A549 (cell line): ENCODE data around the gene CIAO3. TPM values are rescaled to one million over a fixed set of nuclear protein-coding genes. Genes with fewer than 3 reads are reported as not detected.

Source experiments
- ATAC-seq, 2 experiments: fragments of 200-7000 bp in 1 of 2; fragments of >200 bp in 1 of 2; cut with Nextera tagmentation in 1 of 2; cut with Tn5 transposase in 1 of 2; 3 replicates each; pipeline versions ENCODE4 v1.8.0 to v1.9.1; 2018 to 2020; ENCODE audit warnings: mild to moderate bottlenecking in 1 of 2, moderate library complexity in 1 of 2
- CTCF ChIA-PET: fragments of 300-600 bp; sonication (Branson Sonifier 250); formaldehyde crosslinking; extraction: SDS; loops from one replicate; lab custom pipeline; 2021; ENCODE audit warnings: antibody characterized with exemption, inconsistent platforms; lab: Yijun Ruan, JAX
- POLR2A ChIA-PET: fragments of 350-600 bp; formaldehyde crosslinking; extraction: SDS; loops from one replicate; lab custom pipeline; 2021; ENCODE audit warnings: antibody characterized with exemption, inconsistent platforms; lab: Yijun Ruan, JAX
- DNase-seq, 2 experiments: peaks; one replicate each; pipeline versions ENCODE4 v3.0.0 to v3.0.0-alpha.2; 2011 to 2016; ENCODE audit warnings: low read depth in 1 of 2, low spot score in 1 of 2
- FAIRE-seq: peaks from 2 replicates; lab custom pipeline; 2011; peaks lifted over from hg19 to GRCh38; lab: Jason Lieb, UNC
- H3K27ac ChIP-seq, 2 experiments: fragments of >200 bp; sonication (Bioruptor Twin); formaldehyde crosslinking; 3 replicates each; pipeline ENCODE4 v1.5.1; 2016 to 2017
- H3K4me1 ChIP-seq: fragments of >200 bp; sonication (Bioruptor Twin); formaldehyde crosslinking; 3 replicates; pipeline ENCODE4 v1.6.1; 2016
- H3K4me2 ChIP-seq: fragments of >200 bp; sonication (Bioruptor Twin); formaldehyde crosslinking; 3 replicates; pipeline ENCODE4 v1.6.1; 2016
- H3K4me3 ChIP-seq: fragments of >200 bp; sonication (Bioruptor Twin); formaldehyde crosslinking; 3 replicates; pipeline ENCODE4 v1.5.1; 2016
- H3K9me3 ChIP-seq: fragments of >200 bp; sonication (Bioruptor Twin); formaldehyde crosslinking; 3 replicates; pipeline ENCODE4 v1.6.1; 2016
- BHLHE40 ChIP-seq: IDR thresholded peaks from 2 replicates; pipeline ENCODE4 v1.6.1; 2012; ENCODE audit warnings: low read depth, low read length, inconsistent platforms
- CBX2 ChIP-seq: fragments of 200-600 bp; sonication (generic); IDR thresholded peaks from 2 replicates; pipeline ENCODE4 v1.6.1; 2016; ENCODE audit warnings: low read depth, mild to moderate bottlenecking, borderline replicate concordance
- CEBPB ChIP-seq, 2 experiments: fragments of >200 bp in 1 of 2; sonication (Bioruptor Twin) in 1 of 2; formaldehyde crosslinking in 1 of 2; IDR thresholded peaks; 2 replicates each; pipeline ENCODE4 v1.6.1; 2012 to 2016
- CHD2 ChIP-seq: fragments of 150-350 bp; IDR thresholded peaks from 2 replicates; pipeline ENCODE4 v1.6.1; 2014; ENCODE audit warnings: low read length; ENCODE audit not compliant: partially characterized antibody
- CHD4 ChIP-seq: fragments of 200-600 bp; sonication (generic); IDR thresholded peaks from 2 replicates; pipeline ENCODE4 v1.6.1; 2016; ENCODE audit warnings: antibody characterized with exemption, mild to moderate bottlenecking, borderline replicate concordance
- EP300 ChIP-seq, 2 experiments: fragments of >200 bp; sonication (Bioruptor Twin); formaldehyde crosslinking; IDR thresholded peaks; 2 replicates in 1 of 2; 3 replicates in 1 of 2; pipeline ENCODE4 v1.6.1; 2016 to 2017
- ESRRA ChIP-seq: fragments of 150-350 bp; IDR thresholded peaks from 2 replicates; pipeline ENCODE4 v1.6.1; 2014; ENCODE audit warnings: mild to moderate bottlenecking, low read length, borderline replicate concordance
- HOXA7 ChIP-seq: fragments of 250-450 bp; sonication (Bioruptor Pico); IDR thresholded peaks from 2 replicates; pipeline ENCODE4 v1.5.0; 2020; ENCODE audit warnings: mild to moderate bottlenecking, moderate library complexity
- HOXB13 ChIP-seq: fragments of 250-450 bp; sonication (Bioruptor Pico); IDR thresholded peaks from 2 replicates; pipeline ENCODE4 v1.5.0; 2020; ENCODE audit warnings: low read depth, mild to moderate bottlenecking, moderate library complexity
- HOXB5 ChIP-seq: fragments of 250-450 bp; sonication (Bioruptor Pico); IDR thresholded peaks from 2 replicates; pipeline ENCODE4 v1.5.0; 2020; ENCODE audit warnings: mild to moderate bottlenecking, moderate library complexity
- JUN ChIP-seq, 2 experiments: fragments of >200 bp; sonication (Bioruptor Twin); formaldehyde crosslinking; IDR thresholded peaks; 2 replicates in 1 of 2; 3 replicates in 1 of 2; pipeline ENCODE4 v1.6.1; 2016 to 2017
- KDM1A ChIP-seq: fragments of 200-600 bp; sonication (generic); IDR thresholded peaks from 2 replicates; pipeline ENCODE4 v1.6.1; 2016; ENCODE audit warnings: low read depth, mild to moderate bottlenecking
- KDM5A ChIP-seq: fragments of 200-600 bp; sonication (generic); IDR thresholded peaks from 2 replicates; pipeline ENCODE4 v1.6.1; 2016; ENCODE audit warnings: antibody characterized with exemption, mild to moderate bottlenecking
- MYC ChIP-seq: IDR thresholded peaks from 2 replicates; pipeline ENCODE4 v1.6.1; 2012; ENCODE audit warnings: mild to moderate bottlenecking, inconsistent platforms, low read length, improper control_type of control experiment, borderline replicate concordance
- PBX3 ChIP-seq: IDR thresholded peaks from 2 replicates; pipeline ENCODE4 v1.6.1; 2012
- PHF8 ChIP-seq: fragments of 200-600 bp; sonication (generic); IDR thresholded peaks from 2 replicates; pipeline ENCODE4 v1.6.1; 2016; ENCODE audit warnings: low read depth, mild to moderate bottlenecking, antibody characterized with exemption, moderate library complexity, borderline replicate concordance
- RAD21 ChIP-seq, 2 experiments: fragments of >200 bp in 1 of 2; sonication (Bioruptor Twin) in 1 of 2; formaldehyde crosslinking in 1 of 2; IDR thresholded peaks in 1 of 2; conservative IDR thresholded peaks in 1 of 2; 2 replicates in 1 of 2; 3 replicates in 1 of 2; pipeline ENCODE4 v1.6.1; 2012 to 2018; ENCODE audit warnings: inconsistent platforms in 1 of 2
- REST ChIP-seq: fragments of 200-600 bp; sonication (generic); IDR thresholded peaks from 2 replicates; pipeline ENCODE4 v1.6.1; 2016; ENCODE audit warnings: antibody characterized with exemption, mild to moderate bottlenecking, moderate library complexity
- RFX5 ChIP-seq: fragments of 450-650 bp; IDR thresholded peaks from 2 replicates; pipeline ENCODE4 v1.7.1; 2014; ENCODE audit warnings: antibody characterized with exemption, mild to moderate bottlenecking, moderate library complexity
- USF2 ChIP-seq: fragments of 450-650 bp; IDR thresholded peaks from 2 replicates; pipeline ENCODE4 v1.6.1; 2014; ENCODE audit warnings: antibody characterized with exemption
- ZC3H11A ChIP-seq: fragments of 450-650 bp; IDR thresholded peaks from 2 replicates; pipeline ENCODE4 v1.6.1; 2014; ENCODE audit warnings: antibody characterized with exemption, mild to moderate bottlenecking
- ZNF302 ChIP-seq: fragments of 250-450 bp; sonication (Bioruptor Pico); IDR thresholded peaks from 2 replicates; pipeline ENCODE4 v1.9.0; 2021; ENCODE audit warnings: inconsistent platforms, mild to moderate bottlenecking, moderate library complexity
- ZSCAN20 ChIP-seq: fragments of 250-450 bp; sonication (Bioruptor Pico); IDR thresholded peaks from 2 replicates; pipeline ENCODE4 v1.8.0; 2022; ENCODE audit warnings: mild to moderate bottlenecking, moderate library complexity
- WGBS: methylation state at CpG from one replicate; pipeline ENCODE4 v1.1.6; 2017; ENCODE audit errors: missing lambda C conversion rate; 5-methylcytosine and 5-hydroxymethylcytosine counted together
- polyA plus RNA-seq, 4 experiments: library from polyadenylated mRNA; depleted of rRNA in 3 of 4; stranded (reverse); fragments of >200 nt; fragmentation: RNase III in 1 of 4; extraction: RNeasy Plus Mini Kit Qiagen cat#74134 plus additional on column Dnase treatment in 1 of 4; gene quantifications; 2 replicates in 3 of 4; 3 replicates in 1 of 4; pipeline ENCODE4 v1.2.3, GENCODE V29; 2011 to 2017

The CIAO3 gene
- polyA plus RNA-seq, 2 of the 4 experiments (the other 2 are of a cell fraction): 17.4 to 23.0 TPM

- no peak for TF ChIP-seq PHF8
These were observed 45.1 kb upstream of the CIAO3 start (continued) for GRCh38 chr16:785563-786535.

GRCh38 chr16:784431-784830, 43.6 kb upstream of the CIAO3 start:
- Histone ChIP-seq H3K4me3 (no peak overlapping the region), H3K9me3 (no peaks in the 10 kb centered on the region), H3K27ac (no peak overlapping the region), H3K4me2 (no peak overlapping the region), H3K4me1 (peaks cover 25% of the 10 kb centered on the region)
- FAIRE-seq: no peak
- no peak for TF ChIP-seq HOXA7 (CRISPR knock-in tag)
- TF ChIP-seq ZSCAN20: no peak
- no peak for TF ChIP-seq MYC
- no peak for TF ChIP-seq CEBPB (IDR thresholded peaks at IDR 0.05)
- TF ChIP-seq ESRRA: no peak
- TF ChIP-seq RFX5: no peak
- no peak for TF ChIP-seq ZC3H11A
- TF ChIP-seq CHD4: no peak
- TF ChIP-seq KDM5A: no peak
- TF ChIP-seq CBX2: no peak
- no peak for TF ChIP-seq EP300 (IDR thresholded peaks at IDR 0.05)
- no peak for TF ChIP-seq CHD2
- no peak for TF ChIP-seq HOXB13 (CRISPR knock-in tag)
- TF ChIP-seq USF2: no peak
- TF ChIP-seq KDM1A: no peak
- no peak for TF ChIP-seq REST
- CTCF ChIA-PET: interaction anchor here (0.8 to 10.1 kb wide), 16 partner anchors 8 to 184 kb away, joined by 3 to 205 read pairs (median 22); partner anchors contain the start of genes ANTKMT, CCDC78, CIAO3 and METRN
- no peak for ATAC-seq
- WGBS: 100% methylated on average over 3 of the region's 19 CpGs
- DNase-seq: no peak
- POLR2A ChIA-PET: interaction anchor here (1.1 kb wide), 1 partner anchor 64 kb away, joined by 3 read pairs; the partner anchor contains the start of gene ANTKMT

- Histone ChIP-seq H3K4me2 (no peak overlapping the region), H3K9me3 (no peaks in the 10 kb centered on the region), H3K4me1 (peaks cover 21% of the 10 kb centered on the region; the same call in 2 of the 3 replicates), H3K4me3 (no peak overlapping the region), H3K27ac (no peak overlapping the region)
- 79% methylated on average over 3 of the region's 17 CpGs for WGBS
- CTCF ChIA-PET: interaction anchor here (4.1 to 10.1 kb wide), 5 partner anchors 17 to 71 kb away, joined by 41 to 205 read pairs (median 105); partner anchors contain the start of genes CIAO3, METRN and MSLN
- no peak for DNase-seq
- FAIRE-seq: no peak
- TF ChIP-seq EP300 (IDR thresholded peaks at IDR 0.05): no peak
- TF ChIP-seq ZNF302: no peak
- TF ChIP-seq HOXB5 (CRISPR knock-in tag): no peak
- no peak for TF ChIP-seq ESRRA
- TF ChIP-seq PBX3: peak; percentile 15; the same call in 1 of the 2 replicates
- no peak for TF ChIP-seq RAD21 (conservative IDR thresholded peaks at IDR 0.05 in 1 of 2, IDR thresholded peaks at IDR 0.05 in 1 of 2)
- TF ChIP-seq JUN (IDR thresholded peaks at IDR 0.05): no peak
- TF ChIP-seq USF2: no peak
- TF ChIP-seq BHLHE40: no peak
- POLR2A ChIA-PET: no interaction called here
- ATAC-seq: no peak; a peak in 1 of 6 replicates
These were observed 42.8 kb upstream of the CIAO3 start for GRCh38 chr16:783404-784161.
